Glomerular visceral epithelial cell (primary cell): ENCODE measurements around the gene NLRP11.

Experiments
- DNase-seq: peaks from one replicate; pipeline ENCODE4 v3.0.0-alpha.2; 2016; ENCODE audit errors: extremely low spot score

The NLRP11 gene

GRCh38 chr19:55831846-55832245 lies at the start of gene NLRP11:
TSS of gene NLRP11 (minus strand) at chr19:55831999. CDS start at chr19:55818174, 13,825 bp downstream.
- no peak for DNase-seq

- DNase-seq = no peak
These were observed 45.4 kb upstream of the NLRP11 start for GRCh38 chr19:55877211-55877610.

- no peak for DNase-seq
These were observed 38.9 kb upstream of the NLRP11 start for GRCh38 chr19:55870736-55871135.

GRCh38 chr19:55867101-55867500 lies 35.3 kb upstream of the NLRP11 start:
- no peak for DNase-seq

DNA sequence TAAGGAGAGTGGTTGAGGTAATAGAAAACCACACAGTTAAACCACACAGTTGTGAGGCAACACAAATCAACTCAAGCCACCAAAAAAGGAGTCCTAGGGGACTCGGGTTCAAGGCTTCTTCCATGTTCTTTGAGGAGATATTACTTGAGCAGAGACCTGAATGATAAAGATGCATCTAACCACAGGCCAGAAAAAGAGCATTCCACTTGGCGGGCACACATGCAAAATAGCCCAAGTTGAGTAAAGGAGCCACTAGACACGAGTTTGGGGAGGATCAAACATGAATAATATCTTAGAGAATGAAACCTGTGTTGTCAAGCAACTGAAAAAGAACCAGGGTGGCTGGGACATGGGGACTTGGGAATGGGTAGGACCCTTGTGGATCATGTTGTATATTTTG lies 34.7 kb upstream of the NLRP11 start:
- no peak for DNase-seq

- no peak for DNase-seq
These were observed 27.2 kb upstream of the NLRP11 start for GRCh38 chr19:55858969-55859368.

DNA sequence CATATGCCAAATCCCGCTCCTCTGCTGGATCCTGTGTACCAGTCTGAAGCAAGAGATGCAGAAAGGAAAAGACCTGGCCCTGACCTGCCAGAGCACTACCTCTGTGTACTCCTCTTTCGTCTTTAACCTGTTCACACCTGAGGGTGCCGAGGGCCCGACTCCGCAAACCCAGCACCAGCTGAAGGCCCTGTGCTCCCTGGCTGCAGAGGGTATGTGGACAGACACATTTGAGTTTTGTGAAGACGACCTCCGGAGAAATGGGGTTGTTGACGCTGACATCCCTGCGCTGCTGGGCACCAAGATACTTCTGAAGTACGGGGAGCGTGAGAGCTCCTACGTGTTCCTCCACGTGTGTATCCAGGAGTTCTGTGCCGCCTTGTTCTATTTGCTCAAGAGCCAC lies 26.6 kb upstream of the NLRP11 start:
- DNase-seq = no peak

- no peak for DNase-seq
These were observed 26.2 kb upstream of the NLRP11 start for GRCh38 chr19:55857974-55858373.

DNA sequence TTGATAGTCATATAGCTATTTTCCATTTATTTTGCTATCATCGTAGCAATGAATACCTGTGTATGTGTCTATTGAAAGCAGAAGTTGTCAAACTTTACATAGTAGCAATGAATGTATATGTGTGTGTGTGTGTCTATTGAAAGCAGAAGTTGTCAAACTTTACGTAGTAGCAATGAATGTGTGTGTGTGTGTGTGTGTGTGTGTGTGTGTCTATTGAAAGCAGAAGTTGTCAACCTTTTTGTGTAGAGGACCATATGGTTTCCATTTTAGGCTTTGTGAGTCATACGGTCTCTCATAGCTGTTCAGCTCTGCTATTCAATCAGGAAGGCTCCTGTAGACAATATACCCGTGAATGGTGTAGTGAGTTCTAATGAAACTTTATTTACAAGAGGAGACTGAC lies 25.4 kb upstream of the NLRP11 start:
- DNase-seq = no peak

GRCh38 chr19:55855160-55855559 lies 23.4 kb upstream of the NLRP11 start:
- no peak for DNase-seq

DNA sequence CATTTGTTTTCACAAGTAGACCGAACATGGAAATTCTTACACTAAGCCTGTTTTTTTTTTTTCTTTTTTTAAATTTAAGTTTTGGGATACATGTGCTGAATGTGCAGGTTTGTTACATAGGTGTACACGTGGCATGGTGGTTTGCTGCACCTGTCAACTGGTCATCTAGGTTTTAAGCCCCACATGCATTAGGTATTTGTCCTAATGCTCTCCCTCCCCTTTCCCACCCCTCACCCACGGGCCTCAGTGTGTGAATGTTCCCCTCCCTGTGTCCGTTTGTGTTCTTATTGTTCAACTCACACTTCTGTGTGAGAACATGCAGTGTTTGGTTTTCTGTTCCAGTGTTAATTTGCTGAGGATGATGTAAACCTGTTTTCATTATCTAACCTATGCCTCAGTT lies 7.1 kb upstream of the NLRP11 start:
- no peak for DNase-seq

DNA sequence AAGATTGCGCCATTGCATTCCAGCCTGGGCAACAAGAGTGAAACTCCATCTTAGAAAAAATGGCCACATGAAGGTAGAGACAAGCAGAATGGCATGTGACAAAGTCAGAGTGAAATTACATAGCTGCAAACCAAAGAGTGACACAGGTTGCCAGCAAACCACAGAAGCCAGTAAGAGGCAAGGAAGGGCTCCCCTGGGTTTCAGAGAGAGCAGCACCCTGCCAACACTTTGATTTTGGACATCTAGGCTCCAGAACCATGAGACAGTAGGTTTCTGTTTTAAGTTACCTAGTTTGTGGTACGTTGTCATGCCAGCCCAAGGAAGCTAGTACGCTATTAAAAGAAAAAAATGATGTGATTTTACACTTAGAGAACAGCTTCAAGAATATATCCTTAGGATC lies 6.5 kb upstream of the NLRP11 start:
- no peak for DNase-seq

DNA sequence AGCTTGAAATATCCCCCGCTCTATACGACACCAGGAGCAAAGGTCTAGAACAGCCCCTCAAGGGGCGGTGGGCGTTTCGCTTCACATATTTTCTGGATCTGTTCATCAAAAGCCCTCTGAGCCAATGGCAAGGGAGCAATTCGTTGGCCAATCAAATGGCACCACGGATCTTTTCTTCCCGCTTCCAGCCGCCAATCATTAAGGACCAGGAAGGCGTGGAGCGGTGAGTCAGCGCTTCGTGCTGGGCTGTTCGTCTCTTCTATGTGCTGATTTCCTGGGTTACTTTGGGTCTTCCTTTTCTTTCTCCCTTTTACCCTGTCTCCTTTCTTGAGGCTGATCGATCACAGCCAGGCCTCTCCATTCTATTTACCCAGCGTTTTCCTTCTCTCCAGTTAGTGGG lies 4.5 kb upstream of the NLRP11 start, which contains the start of gene NLRP4:
TSS of gene NLRP4 (plus strand) at position 201 of the 400 bp plus-strand sequence. CDS start 15,541 bp downstream, outside the sequence.
- DNase-seq = no peak

DNA sequence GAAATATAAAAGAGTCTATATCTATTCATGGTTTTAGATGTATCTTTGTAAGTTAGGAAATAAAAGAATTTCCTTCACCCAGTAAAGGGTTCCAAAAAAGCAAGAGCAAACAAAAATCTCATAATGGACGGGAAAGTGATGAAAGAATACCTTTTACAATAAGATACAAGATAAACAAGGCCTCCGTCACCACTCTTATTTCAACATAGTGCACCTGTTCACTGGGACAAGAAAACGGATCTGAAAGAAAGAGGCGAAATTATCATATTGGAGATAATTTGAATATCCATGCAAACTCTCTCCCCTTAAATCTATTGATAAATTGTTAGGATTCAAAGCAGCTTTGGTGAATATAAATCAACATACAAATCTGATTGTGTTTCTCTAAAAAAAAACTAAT lies 877 bp upstream of the NLRP11 start:
- no peak for DNase-seq

- no peak for DNase-seq
These were observed 1.1 kb downstream of the NLRP11 start for GRCh38 chr19:55830656-55831055.

DNA sequence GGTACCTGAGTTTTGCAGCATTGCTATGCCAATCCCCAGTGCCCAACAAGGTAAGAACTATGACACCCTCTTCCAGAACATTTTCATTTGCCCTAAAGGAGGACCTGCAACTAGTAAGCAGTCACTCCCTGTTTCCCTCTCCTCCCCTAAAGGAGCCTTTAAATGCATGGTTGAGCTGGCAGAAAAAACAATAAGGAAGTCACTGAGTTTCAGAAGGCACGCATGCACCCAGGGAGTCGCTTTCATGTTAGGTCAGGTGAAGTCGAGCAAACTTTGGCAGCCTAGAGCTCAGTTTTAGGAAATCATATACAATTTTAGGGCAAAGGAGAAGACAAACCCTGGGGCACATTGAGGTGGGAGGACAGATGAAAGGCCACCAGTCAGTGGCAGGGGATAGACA lies 11.8 kb downstream of the NLRP11 start:
- no peak for DNase-seq

DNA sequence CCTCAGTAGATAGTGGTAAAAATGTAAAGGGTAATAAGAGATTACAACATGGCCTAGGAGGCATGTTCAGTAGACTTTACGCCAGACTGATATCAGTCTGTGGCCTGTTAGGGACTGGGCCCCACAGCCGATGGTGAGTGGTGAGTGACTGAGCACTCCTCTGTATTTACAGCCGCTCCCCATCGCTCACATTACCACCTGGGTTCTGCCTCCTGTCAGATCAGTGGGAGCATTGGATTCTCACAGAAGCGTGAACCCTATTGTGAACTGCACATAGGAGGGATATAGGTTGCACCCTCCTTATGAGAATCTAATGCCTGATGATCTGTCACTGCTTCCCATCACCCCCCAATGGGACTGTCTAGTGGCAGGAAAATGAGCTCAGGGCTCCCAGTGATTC lies 17.9 kb downstream of the NLRP11 start:
- DNase-seq = no peak

DNA sequence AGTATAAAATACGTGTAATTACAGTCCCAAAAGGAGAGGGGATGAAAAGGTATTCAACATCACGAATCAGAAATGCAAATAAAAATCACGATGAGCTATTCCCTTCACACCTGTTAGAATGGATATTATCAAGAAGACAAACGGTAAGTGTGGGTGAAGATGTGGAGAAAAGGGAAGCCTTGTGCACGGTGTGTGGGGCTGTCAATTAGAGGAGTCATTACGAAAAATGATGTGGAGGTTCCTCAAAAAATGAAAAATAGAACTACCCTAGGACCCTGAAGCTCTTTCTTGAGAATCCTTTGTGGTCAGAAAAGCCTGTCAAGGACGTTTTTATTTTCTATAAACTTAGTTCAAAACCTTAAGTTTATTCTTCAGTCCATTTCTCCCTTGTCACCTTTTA lies 19.4 kb downstream of the NLRP11 start:
- no peak for DNase-seq

DNA sequence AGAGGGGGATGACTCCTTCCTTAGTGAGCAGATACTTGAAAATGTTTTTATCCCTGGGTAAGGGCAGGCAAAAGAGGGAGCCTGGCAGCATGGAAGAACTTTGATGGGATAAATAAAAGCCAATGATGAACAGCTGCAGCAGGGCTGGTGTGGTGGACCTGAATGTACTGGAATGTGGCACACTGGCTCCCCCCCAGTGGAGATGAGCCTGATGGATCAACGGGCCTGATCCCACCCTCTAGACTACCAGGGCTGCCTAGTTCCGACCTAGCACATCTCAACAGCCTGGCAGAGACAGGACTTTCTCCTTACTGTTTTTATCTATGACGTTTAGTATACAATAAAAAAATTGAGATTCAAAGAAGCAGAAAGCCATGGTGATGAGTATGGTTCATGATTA lies 20.5 kb downstream of the NLRP11 start:
- DNase-seq = no peak

DNA sequence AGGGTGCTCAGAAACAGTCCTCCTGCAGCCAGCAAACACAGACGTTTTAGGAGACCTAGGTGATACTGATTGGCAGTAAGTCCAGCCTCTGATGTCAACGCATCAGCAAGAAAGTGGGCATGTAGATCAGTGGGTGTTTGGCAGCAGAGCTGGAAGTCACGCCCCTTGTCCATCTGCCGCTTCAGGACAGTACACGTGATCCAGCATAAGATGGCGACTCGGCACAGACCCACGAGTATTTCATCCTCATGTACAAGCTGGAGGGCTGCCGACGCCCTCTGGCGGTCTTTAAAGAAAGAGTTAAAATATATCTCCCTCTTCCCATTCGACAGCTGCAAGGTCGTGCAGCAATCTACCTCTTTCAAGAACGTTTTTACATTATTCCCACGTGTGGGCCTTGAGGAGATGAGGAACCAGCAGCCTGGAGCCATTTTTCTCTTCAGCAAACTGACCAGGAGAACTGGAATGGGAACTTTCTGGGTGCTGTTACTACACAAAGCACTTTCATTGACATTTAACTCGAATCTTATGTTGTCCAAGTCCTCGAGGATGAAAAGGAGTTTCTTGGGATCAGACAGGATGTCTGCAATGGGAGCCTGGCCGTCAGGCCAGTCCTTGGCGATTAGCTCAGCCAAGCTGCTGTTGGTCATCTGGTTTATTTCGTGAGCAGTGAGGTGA lies 22.3 kb downstream of the NLRP11 start:
- peak; percentile 69 for DNase-seq

DNA sequence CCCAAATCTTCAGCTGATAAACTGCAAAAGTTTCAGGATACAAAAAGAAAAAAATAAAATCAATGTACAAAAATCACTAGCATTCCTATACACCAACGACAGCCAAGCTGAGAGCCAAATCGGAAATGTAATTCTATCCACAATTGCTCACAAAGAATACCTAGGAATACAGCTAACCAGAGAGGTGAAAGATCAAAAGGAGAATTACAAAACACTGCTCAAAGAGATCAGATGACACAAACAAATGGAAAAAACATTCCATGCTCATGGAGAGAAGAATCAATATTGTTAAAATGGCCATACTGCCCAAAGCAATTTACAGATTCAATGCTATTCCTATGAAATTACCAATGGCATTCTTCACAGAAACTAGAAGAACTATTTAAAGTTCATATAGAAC lies 29.5 kb downstream of the NLRP11 start:
- no peak for DNase-seq

DNA sequence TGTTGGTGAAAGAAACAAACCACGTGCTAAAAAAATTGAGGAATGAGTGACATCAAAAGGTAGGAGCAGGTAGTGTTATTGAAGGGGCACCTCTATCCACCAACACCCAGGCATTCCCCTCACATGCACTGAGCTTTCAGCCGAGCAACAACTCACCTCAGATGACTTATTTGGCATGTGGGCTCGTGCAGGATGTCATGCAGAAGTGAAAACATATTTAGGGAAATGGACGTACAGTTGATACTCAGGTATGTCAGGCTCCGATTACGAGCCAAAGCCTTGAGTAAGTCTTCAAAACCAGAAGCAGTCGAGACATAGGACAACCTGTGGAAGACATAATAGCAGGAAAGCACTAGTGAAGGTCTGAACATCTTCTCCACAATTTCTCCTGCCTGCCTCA lies 30.4 kb downstream of the NLRP11 start:
- no peak for DNase-seq

GRCh38 chr19:55795021-55795420 lies 36.8 kb downstream of the NLRP11 start:
- DNase-seq = no peak

GRCh38 chr19:55781112-55781511 lies 50.7 kb downstream of the NLRP11 start:
- DNase-seq = no peak
